ENCODE data around the gene MAPK1.
"Not testable (repeated sequence)": the region's sequence is repeated elsewhere in the genome, so short reads cannot be mapped to it uniquely, and the experiment has no call there.

MAPK1 gene

DNA sequence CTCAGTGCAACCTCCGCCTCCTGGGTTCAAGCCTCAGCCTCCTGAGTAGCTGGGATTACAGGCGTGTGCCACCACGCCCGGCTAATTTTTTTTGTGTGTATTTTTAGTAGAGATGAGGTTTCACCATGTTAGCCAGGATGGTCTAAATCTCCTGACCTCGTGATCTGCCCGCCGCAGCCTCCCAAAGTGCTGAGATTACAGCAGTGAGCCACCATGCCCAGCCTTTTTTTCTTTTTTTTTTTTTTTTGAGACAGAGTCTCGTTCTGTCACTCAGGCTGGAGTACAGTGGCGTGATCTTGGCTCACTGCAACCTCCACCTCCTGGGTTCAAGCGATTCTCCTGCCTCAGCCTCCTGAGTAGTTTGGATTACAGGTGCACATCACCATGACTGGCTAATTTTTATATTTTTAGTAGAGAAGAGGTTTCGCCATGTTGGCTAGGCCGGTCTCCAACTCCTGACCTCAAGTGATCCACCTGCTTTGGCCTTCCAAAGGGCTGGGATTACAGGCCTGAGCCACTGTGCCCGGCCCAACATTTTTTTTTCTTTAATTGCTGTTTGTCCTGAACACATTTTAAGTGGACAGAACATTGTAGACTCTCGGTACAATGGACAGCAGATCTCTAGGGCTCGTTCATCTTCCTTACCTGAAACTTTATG is 146.1 kb downstream of the MAPK1 start:
- not testable (repeated sequence) for H3K9ac ChIP-seq (ENCODE audit: low read depth, low read length); H3K4me3 ChIP-seq (ENCODE audit: low read length); H3K4me1 ChIP-seq (ENCODE audit: control insufficient read depth, insufficient read depth, low read length); H3K4me2 ChIP-seq (ENCODE audit: low read length); H3K9me3 ChIP-seq (replicated peaks; ENCODE audit: low read length); H3K36me3 ChIP-seq (ENCODE audit: insufficient read depth, low read length); H3K27me3 ChIP-seq (ENCODE audit: control insufficient read depth, insufficient read depth, low read length)

DNA sequence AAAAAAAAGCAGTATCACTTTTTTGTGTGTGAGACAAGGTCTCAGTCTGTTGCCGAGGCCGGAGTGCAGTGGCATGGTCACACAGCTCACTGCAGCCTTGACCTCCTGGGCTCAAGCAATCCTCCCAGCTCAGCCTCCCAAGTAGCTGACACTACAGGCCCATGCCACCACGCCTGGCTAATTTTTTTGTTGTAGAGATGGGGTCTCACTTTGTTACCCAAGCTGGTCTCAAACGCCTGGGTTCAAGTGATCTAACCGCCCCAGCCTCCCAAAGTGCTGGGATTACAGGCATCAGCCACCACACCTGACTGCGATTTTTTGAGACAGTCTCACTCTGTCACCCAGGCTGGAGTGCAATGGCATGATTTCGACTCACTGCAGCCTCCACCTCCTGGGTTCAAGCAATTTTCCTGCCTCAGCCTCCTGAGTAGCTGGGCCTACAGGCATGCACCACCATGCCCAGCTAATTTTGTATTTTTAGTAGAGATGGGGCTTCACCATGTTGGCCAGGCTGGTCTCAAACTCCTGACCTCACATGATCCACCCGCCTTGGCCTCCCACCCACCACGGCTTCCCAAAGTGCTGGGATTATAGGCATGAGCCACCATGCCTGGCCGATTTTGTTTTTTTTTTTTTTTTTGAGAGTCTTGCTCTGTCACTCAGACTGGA is 147.1 kb downstream of the MAPK1 start:
- H3K27me3 ChIP-seq (ENCODE audit: control insufficient read depth, insufficient read depth, low read length); H3K4me1 ChIP-seq (ENCODE audit: control insufficient read depth, insufficient read depth, low read length); H3K9ac ChIP-seq (ENCODE audit: low read depth, low read length); H3K4me3 ChIP-seq (ENCODE audit: low read length); H3K36me3 ChIP-seq (ENCODE audit: insufficient read depth, low read length); H3K9me3 ChIP-seq (replicated peaks; ENCODE audit: low read length); H3K4me2 ChIP-seq (ENCODE audit: low read length): not testable (repeated sequence)

DNA sequence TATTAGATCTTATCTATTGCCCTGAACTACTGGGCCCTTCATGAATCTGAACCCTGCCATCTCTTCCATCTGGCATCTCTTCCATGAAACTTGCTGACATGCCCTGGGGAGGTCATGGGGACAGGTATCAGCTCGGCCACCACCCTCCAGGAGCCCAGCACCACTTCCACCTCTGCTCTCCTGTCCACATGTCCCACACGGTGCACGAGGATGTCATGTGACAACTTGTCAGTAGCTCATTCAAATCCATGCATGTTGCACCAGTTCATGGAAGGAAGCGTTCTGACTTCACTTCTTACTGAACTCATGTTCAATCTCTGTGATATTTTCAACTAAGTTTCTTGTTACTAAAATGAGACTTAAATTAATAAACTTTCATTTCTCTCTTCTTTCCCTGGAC is 148.4 kb downstream of the MAPK1 start:
- H3K4me3 ChIP-seq (ENCODE audit: low read length): no peak overlapping the region
- no peak overlapping the region for H3K9ac ChIP-seq (ENCODE audit: low read depth, low read length)
- no peaks in the 10 kb centered on the region for H3K36me3 ChIP-seq (ENCODE audit: insufficient read depth, low read length)
- no peak overlapping the region for H3K4me2 ChIP-seq (ENCODE audit: low read length)
- H3K9me3 ChIP-seq (replicated peaks; ENCODE audit: low read length): no peaks in the 10 kb centered on the region
- peaks cover 7% of the 10 kb centered on the region for H3K27me3 ChIP-seq (ENCODE audit: control insufficient read depth, insufficient read depth, low read length)
- peaks cover 7% of the 10 kb centered on the region for H3K4me1 ChIP-seq (ENCODE audit: control insufficient read depth, insufficient read depth, low read length)

DNA sequence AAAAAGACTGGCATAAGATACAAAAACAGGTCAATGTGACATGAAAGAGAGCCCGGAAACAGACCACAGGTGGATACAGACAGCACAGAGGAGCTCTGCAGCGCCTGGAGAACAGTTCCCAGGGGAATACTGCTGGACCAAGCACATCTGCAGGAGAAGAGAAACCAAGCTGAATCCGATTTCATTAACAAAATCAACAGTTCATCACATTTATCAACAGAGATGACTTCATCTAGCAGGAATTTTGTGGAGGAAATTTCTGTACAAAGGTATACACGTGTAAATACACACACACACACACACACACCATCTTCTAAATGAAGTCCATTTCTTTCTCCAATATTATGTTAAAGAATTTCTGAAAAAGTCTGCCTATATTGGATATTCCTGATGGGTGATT is 148.9 kb downstream of the MAPK1 start:
- H3K9me3 ChIP-seq (replicated peaks; ENCODE audit: low read length): no peaks in the 10 kb centered on the region
- H3K4me2 ChIP-seq (ENCODE audit: low read length): no peak overlapping the region
- H3K36me3 ChIP-seq (ENCODE audit: insufficient read depth, low read length): no peaks in the 10 kb centered on the region
- H3K4me1 ChIP-seq (ENCODE audit: control insufficient read depth, insufficient read depth, low read length): peaks cover 12% of the 10 kb centered on the region
- no peak overlapping the region for H3K9ac ChIP-seq (ENCODE audit: low read depth, low read length)
- H3K4me3 ChIP-seq (ENCODE audit: low read length): no peak overlapping the region
- H3K27me3 ChIP-seq (ENCODE audit: control insufficient read depth, insufficient read depth, low read length): peaks cover 8% of the 10 kb centered on the region

DNA sequence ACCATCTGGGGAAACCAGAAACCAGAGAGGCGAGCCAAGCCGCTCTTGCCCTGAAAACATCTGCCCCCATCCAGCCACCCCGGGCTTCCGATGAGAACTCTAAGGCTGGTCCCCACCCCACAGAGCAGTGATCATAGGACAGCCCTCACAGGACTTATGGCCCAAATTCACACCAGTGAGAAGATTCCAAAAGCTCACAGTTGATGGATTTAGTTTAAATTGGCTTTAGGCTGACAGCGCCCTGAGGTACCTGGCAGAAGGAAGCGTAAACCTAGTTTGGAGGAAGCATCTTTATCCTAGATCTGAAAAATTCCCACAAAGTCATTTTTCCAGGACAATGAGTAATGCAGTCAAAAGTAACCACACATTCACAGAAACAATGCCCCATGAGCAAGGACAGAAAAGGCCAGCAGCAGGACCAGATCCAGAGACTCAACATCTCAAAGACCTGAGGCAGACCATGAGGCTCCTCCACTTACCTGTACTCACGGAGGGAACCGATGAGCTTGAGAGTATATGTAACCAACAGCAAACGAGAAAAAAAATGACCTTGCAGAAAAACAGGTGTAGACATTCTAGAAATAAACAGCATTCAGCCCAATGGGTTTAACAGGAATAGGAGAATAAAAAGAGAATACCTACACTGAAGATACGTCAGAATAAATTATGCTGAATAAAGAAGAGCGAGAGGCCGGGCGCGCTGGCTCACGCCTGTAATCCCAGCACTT is 150.9 kb downstream of the MAPK1 start:
- not testable (repeated sequence) for H3K9ac ChIP-seq (ENCODE audit: low read depth, low read length); H3K4me3 ChIP-seq (ENCODE audit: low read length); H3K27me3 ChIP-seq (ENCODE audit: control insufficient read depth, insufficient read depth, low read length); H3K4me2 ChIP-seq (ENCODE audit: low read length); H3K36me3 ChIP-seq (ENCODE audit: insufficient read depth, low read length); H3K9me3 ChIP-seq (replicated peaks; ENCODE audit: low read length)
- peaks cover 19% of the 10 kb centered on the region for H3K4me1 ChIP-seq (ENCODE audit: control insufficient read depth, insufficient read depth, low read length)

DNA sequence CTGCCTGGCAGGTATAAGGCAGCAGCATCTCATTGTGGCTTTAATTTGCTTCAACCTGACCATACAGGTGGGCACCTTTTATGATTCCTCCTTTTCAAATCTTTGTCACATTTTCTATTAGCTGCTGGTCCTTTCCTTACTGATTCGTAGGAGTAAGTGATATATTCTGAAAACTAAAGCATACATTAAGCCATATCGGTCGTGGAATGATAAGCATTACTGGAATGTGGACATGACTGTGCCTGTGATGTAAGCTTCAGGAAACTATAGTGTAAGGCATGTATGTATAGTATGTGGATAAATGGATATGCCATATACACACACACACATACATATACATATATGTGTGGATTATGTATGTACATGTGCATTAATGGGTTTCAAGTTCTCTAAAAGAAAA is 152.7 kb downstream of the MAPK1 start:
- Histone ChIP-seq H3K9me3 (replicated peaks; ENCODE audit: low read length) (no peaks in the 10 kb centered on the region), H3K4me1 (ENCODE audit: control insufficient read depth, insufficient read depth, low read length) (peaks cover 27% of the 10 kb centered on the region), H3K27me3 (ENCODE audit: control insufficient read depth, insufficient read depth, low read length) (peaks cover 8% of the 10 kb centered on the region), H3K4me2 (ENCODE audit: low read length) (no peak overlapping the region), H3K4me3 (ENCODE audit: low read length) (no peak overlapping the region), H3K9ac (ENCODE audit: low read depth, low read length) (no peak overlapping the region), H3K36me3 (ENCODE audit: insufficient read depth, low read length) (no peaks in the 10 kb centered on the region)

DNA sequence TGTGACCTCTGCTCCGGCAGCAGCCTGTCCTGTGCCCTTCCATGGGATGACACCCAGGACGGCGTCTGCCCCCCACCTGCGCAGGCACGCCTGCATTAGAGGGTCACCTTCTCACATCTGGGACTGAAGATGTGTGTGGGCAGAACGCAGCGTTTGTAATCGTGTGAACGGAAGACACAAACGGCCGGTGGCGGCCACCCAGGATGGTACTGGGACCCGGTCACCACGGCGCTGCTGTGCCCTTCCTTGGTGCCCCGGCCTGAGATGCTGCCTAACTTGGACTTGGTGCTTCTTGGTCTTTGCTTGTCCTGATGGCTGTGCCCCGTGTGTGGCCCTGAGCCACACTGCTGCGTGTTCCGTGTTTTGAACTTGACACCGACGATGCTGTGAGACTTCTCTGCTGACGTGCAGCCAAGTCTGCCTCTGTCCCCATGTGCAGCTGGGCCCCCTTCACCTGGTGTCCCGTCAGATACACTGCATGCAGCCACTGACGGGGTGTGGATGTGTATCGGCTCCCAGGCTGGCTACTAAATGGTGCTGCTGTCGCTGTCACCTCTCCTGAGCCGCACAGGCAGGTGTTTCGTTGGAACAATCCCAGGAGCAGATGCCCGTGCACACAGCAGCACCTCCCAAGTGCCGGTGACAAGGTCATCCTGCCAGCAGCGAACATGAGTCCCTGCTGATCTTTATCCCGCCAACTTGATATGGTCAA is 153.2 kb downstream of the MAPK1 start:
- Histone ChIP-seq H3K9ac (ENCODE audit: low read depth, low read length) (no peak overlapping the region), H3K4me1 (ENCODE audit: control insufficient read depth, insufficient read depth, low read length) (peaks cover 30% of the 10 kb centered on the region), H3K9me3 (replicated peaks; ENCODE audit: low read length) (no peaks in the 10 kb centered on the region), H3K27me3 (ENCODE audit: control insufficient read depth, insufficient read depth, low read length) (peaks cover 8% of the 10 kb centered on the region), H3K36me3 (ENCODE audit: insufficient read depth, low read length) (no peaks in the 10 kb centered on the region), H3K4me3 (ENCODE audit: low read length) (no peak overlapping the region), H3K4me2 (ENCODE audit: low read length) (no peak overlapping the region)

DNA sequence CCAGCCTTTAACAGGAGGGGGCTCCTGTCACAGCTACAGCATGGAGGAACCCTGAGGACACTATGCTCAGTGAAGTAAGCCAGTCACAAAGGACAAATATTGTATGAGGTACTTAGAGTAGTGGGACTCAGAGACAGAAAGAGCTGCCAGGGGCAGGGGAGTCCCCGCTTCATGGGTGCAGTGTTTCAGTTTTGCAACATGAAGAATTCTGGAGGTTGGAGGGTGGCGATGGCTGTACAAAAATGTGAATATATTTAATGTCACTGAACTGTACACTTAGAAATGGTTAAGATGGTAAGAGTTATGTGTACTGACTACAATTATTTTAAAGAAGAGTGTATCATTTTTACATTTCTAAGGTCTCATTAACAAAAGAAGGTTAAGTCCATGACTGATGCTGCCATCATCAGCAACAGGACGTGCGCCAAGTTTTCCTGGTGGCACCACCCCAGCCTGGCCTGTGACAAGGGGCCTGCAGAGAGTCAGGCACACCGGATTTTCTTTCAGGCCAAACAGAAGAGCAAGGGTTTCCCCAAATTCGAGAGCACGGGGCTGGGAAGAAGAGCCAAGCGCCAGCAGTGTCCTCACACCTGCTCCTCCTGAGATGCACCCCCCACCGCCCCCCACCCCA is 153.9 kb downstream of the MAPK1 start:
- peaks cover 8% of the 10 kb centered on the region for H3K27me3 ChIP-seq (ENCODE audit: control insufficient read depth, insufficient read depth, low read length)
- no peaks in the 10 kb centered on the region for H3K36me3 ChIP-seq (ENCODE audit: insufficient read depth, low read length)
- peak overlapping the region; percentile 36 for H3K4me2 ChIP-seq (ENCODE audit: low read length)
- peaks cover 30% of the 10 kb centered on the region for H3K4me1 ChIP-seq (ENCODE audit: control insufficient read depth, insufficient read depth, low read length)
- no peak overlapping the region for H3K9ac ChIP-seq (ENCODE audit: low read depth, low read length)
- H3K4me3 ChIP-seq (ENCODE audit: low read length): no peak overlapping the region
- H3K9me3 ChIP-seq (replicated peaks; ENCODE audit: low read length): no peaks in the 10 kb centered on the region

DNA sequence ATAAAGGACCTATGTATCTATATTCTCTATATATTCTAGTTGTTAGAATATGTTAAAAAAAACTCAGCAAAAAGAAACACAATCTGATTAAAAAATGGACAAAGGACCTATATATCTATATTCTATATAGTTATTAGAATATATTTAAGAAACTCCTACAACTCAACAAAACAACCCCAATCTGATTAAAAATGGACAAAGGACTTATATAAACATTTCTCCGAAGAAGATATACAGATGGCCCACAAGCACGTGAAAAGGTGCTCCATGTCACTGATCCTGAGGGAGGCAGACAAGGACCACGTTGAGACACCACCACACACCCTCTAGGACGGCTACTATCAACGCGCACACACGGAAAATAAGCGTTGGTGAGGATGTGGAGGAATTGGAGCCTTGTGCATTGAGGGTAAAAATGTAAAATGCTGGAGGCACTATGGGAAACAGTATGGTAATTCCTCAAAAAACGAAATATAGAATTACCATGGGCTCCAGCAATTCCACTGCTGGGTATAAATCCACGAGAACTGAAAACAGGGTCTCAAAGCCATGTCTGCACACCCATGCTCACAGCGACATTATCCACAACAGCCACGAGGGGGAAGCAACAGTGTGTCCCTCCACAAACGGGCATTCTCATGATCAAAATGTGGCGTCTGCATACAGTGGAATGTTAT is 154.6 kb downstream of the MAPK1 start:
- Histone ChIP-seq H3K4me1 (ENCODE audit: control insufficient read depth, insufficient read depth, low read length) (peaks cover 30% of the 10 kb centered on the region), H3K9ac (ENCODE audit: low read depth, low read length) (no peak overlapping the region), H3K4me2 (ENCODE audit: low read length) (peak overlapping the region; percentile 36), H3K4me3 (ENCODE audit: low read length) (no peak overlapping the region), H3K27me3 (ENCODE audit: control insufficient read depth, insufficient read depth, low read length) (peaks cover 8% of the 10 kb centered on the region), H3K36me3 (ENCODE audit: insufficient read depth, low read length) (no peaks in the 10 kb centered on the region), H3K9me3 (replicated peaks; ENCODE audit: low read length) (no peaks in the 10 kb centered on the region)

DNA sequence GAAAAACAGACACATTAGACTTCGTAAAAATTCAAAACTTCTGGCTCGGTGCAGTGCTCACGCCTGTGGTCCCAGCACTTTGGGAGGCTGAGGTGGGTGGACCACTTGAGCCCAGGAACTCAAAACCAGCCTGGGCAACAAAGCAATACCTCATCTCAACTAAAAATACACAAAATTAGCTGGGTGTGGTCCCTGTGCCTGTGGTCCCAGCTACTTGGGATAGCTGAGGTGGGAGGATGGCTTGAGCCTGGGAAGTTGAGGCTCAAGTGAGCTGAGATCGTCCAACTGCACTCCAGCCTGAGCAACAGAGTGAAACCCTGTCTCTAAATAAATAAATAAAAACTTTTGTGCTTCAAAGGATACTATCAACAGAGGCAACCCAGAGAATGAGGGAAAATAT is 155.6 kb downstream of the MAPK1 start:
- Histone ChIP-seq H3K9ac (ENCODE audit: low read depth, low read length) (no peak overlapping the region), H3K4me2 (ENCODE audit: low read length) (no peak overlapping the region), H3K36me3 (ENCODE audit: insufficient read depth, low read length) (no peaks in the 10 kb centered on the region), H3K27me3 (ENCODE audit: control insufficient read depth, insufficient read depth, low read length) (peaks cover 8% of the 10 kb centered on the region), H3K9me3 (replicated peaks; ENCODE audit: low read length) (no peaks in the 10 kb centered on the region), H3K4me3 (ENCODE audit: low read length) (no peak overlapping the region), H3K4me1 (ENCODE audit: control insufficient read depth, insufficient read depth, low read length) (peaks cover 30% of the 10 kb centered on the region)

DNA sequence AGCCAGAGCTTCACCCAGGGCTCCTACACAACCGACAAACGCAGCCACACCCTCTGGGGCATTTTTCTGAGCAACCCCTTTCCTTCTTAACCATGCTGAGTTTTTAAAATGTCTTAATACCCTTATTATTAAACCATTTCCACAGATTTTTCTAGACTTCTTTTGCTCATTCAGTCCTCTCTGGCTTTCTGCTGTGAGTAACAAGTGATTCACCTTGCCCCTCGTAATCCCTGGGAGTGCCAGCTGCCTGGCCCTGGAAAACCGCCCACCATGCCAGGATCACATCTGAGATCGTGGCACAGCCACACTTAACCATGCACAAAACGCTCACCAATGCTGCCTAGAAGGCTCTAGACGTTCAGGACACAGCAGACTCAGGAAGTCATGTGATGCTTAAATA is 157.3 kb downstream of the MAPK1 start:
- Histone ChIP-seq H3K9ac (ENCODE audit: low read depth, low read length) (no peak overlapping the region), H3K4me2 (ENCODE audit: low read length) (no peak overlapping the region), H3K36me3 (ENCODE audit: insufficient read depth, low read length) (no peaks in the 10 kb centered on the region), H3K4me1 (ENCODE audit: control insufficient read depth, insufficient read depth, low read length) (peaks cover 30% of the 10 kb centered on the region), H3K27me3 (ENCODE audit: control insufficient read depth, insufficient read depth, low read length) (peaks cover 8% of the 10 kb centered on the region), H3K4me3 (ENCODE audit: low read length) (no peak overlapping the region), H3K9me3 (replicated peaks; ENCODE audit: low read length) (no peaks in the 10 kb centered on the region)
